Left colon (tissue), 2 donors: ENCODE results near the gene TWSG1. TPM values are rescaled to one million over a fixed set of nuclear protein-coding genes. Genes with fewer than 3 reads are reported as not detected.
"Not testable (repeated sequence)": the region's sequence is repeated elsewhere in the genome, so short reads cannot be mapped to it uniquely, and the experiment has no call there.

Experiments used
- ATAC-seq: fragments of 200-7000 bp; cut with Tn5 transposase; one replicate; pipeline ENCODE4 v1.9.1; 2020; ENCODE audit warnings: mild to moderate bottlenecking, moderate library complexity
- DNase-seq, 2 donors: peaks; one replicate each; pipeline ENCODE4 v3.0.0-alpha.2; 2020
- intact Hi-C, 2 donors: fragments of 100-400 bp; cut with DNase I in 1 of 2; cut with micrococcal nuclease in 1 of 2; formaldehyde crosslinking; loops; one replicate each; pipeline versions ENCODE4 v1.11.2 to v1.14.0; 2022; cut with DNase I, micrococcal nuclease
- total RNA-seq, 2 donors: library from RNA; stranded (reverse); fragmentation: NEBNext Ultra II Directional; extraction: Animal tissue kit (Norgen Biotek cat#: 25700); gene quantifications; one replicate each; pipeline ENCODE4 v1.2.1, GENCODE V29; 2021
- donor health status: DM: no; HTN: no; CAD: no.
- donor health status: DM: yes; HTN: yes; CAD: no.

TWSG1 gene
- total RNA-seq, 2 donors from 2014 or later = 24.5 to 26.7 TPM

- DNase-seq = peak; percentile 28 to 49
- intact Hi-C loops = no loop called here
Observed at GRCh38 chr18:9333441-9334328, 888 bp upstream of the TWSG1 start.

DNA sequence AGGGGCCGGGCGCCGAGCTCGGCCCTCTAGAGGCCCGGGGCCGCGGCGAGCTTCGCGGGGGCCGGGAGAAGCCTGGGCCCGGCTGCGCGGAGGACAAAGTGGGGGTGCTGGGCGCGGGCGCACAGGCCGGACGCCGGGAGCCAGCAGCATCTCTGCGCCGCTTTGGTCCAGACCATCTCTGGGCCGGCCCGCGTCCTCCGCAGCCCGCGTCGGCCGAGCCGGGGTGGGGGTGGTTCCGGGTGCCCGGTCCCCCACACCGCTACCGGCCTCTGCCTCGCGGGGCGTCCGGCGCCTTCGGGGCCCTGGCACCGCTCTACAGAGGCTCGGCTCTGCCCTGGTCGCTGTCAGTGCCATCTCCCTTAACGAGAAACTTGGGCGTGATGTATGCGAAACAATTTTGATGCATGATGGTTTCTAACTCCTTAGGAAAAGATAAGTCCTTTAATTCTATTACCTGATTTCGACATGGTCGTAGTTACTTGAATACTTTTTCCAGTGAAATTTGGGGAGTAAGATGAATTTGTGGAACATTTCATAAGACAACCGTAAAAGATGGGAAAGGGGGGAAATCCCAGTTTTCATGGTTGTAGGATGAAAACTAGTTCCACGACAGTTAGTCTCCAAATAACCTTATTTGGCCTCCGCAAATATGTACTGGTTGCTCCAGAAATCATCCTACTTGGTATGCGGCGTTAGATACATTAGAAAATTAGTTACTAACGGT is 562 bp downstream of the TWSG1 start:
- ATAC-seq = peak; percentile 61
- intact Hi-C loops = no loop called here
- peak; percentile 33 to 64 for DNase-seq

More at GRCh38 chr18:9333441-9334328, 888 bp upstream of the TWSG1 start:
- peak; percentile 50 for ATAC-seq

DNA sequence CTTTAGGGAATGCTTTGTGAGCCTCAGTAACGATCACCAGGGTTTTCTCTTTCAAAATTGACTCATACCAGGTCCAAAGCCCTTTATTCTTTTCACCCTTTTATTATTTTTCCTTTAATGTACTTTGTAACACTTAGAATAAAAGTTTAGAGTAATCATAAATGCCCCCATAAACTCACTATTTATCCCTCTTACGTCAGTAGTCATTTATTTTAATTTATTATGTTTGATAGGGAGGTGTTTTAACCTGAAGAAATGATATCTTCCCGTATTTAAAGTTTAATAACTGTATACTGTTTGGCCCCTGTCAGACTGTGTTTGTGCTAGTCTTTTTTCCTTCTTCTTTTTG is 1.1 kb downstream of the TWSG1 start:
- DNase-seq (no peak), ATAC-seq (no peak)
- intact Hi-C loops = no loop called here

GRCh38 chr18:9336827-9337226 is 2.3 kb downstream of the TWSG1 start:
- ATAC-seq (no peak), DNase-seq (no peak)
- intact Hi-C loops = no loop called here

DNA sequence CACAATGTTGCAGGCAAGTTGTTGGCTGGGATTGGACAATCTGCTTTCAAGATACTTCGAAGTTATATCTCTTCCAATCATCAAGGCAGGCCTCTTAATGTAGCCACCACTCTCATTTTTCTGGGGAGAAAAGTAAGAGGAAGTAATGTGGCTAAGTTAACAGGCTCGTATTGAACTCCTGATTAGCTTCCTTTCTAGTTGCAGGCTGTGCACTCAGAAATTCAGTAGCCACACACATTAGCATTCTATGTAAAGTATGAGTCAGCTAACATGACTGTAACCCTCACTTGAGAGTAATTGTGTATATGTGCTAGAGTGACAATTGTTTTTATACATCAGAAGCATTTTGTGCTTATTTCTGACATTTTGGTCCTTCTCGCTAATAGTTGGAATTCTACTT is 3.3 kb downstream of the TWSG1 start:
- DNase-seq (no peak), ATAC-seq (no peak)
- intact Hi-C loops = no loop called here

GRCh38 chr18:9340472-9340871 is 5.9 kb downstream of the TWSG1 start:
- ATAC-seq (no peak), DNase-seq (no peak)
- intact Hi-C loops = no loop called here

DNA sequence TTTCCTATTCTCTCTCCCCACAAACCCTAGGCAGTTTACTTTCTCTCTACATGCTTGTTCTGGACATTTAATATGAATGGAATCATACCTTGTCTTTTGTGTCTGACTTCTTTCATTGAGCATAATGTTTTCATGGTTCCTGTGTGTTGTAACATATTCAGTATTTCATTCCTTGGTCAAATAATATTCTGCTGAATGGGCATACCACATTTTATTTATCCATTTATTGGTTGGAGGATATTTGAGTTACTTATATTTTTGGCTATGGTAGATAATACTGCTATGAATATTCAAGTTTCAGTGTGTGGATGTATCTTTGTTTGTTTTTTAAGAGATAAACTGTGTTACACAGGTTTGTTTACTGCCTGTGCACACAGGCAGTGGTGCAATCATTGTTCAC is 9.0 kb downstream of the TWSG1 start:
- DNase-seq = no peak
- no peak for ATAC-seq
- intact Hi-C loops = no loop called here

DNA sequence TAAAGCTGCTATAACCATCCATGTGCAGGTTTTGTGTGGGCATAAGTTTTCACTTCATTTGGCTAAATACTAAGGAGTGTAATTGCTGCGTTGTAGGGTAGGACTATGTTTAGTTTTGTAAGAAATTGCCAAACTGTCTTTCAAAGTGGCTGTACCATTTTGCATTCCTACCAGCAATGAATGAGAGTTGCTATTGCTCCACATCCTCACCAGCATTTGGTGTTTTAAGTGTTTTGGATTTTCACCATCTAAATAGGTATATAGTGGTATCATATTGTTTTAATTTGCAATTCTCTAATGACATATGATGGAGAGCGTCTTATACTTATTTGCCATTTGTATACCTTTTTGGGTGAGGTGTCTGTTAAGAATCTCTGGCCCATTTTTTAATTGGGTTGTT is 12.2 kb downstream of the TWSG1 start:
- intact Hi-C loops = no loop called here
- no peak for DNase-seq
- ATAC-seq = no peak

DNA sequence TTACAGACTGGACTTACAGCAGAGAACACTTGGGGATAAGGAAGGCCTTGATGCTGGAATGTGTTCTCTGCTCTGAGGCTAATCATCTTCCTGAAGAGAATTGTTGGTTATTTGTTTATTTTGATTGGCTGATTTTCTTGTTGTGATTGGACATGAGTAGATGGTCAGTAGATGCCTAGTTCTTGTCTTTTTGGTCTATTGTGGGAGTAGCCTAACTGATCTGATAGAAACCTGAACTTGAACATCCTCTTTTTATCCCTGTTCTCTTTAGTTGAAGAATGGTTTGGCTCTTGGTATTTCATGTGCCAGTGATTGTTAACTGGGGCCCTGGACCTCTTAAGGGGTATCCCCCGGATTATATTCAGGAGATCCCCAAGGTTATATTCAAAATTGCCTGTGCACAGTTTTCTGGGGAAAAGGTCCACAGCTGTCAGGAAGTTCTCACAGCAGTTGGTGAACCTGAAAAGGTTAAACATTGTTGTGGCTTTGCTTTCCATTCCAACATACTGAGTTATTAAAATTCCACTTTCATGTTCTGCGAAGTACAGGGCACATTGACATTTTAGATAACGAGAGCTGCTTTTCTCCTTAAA is 13.6 kb downstream of the TWSG1 start:
- intact Hi-C loops = no loop called here
- ATAC-seq = no peak
- DNase-seq = no peak

GRCh38 chr18:9348766-9349165 is 14.2 kb downstream of the TWSG1 start:
- intact Hi-C loops = no loop called here
- ATAC-seq (no peak), DNase-seq (no peak)

DNA sequence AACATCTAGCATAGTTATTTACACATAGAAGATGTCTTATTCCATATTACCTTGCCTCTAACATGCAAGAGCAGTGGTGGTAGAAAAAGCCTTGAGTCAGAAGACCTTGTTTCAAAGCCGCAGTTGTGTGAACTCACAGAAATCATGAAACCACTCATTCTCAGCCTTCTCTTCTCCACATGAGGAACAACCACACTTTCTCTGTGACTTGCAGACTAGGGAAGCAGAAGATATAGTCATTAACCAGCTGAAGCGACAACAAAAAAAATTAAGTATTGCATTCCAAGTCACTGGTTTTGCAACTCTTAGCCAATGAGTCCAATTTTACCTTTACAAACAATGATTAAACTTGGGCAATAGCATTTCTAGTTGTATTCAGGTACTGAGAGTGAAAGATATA is 19.0 kb downstream of the TWSG1 start:
- no peak for ATAC-seq
- intact Hi-C loops = no loop called here

GRCh38 chr18:9354256-9354655 is 19.7 kb downstream of the TWSG1 start:
- intact Hi-C loops = no loop called here
- DNase-seq = no peak
- ATAC-seq = no peak

More for the DNA sequence above, 19.0 kb downstream of the TWSG1 start:
- no peak for DNase-seq

DNA sequence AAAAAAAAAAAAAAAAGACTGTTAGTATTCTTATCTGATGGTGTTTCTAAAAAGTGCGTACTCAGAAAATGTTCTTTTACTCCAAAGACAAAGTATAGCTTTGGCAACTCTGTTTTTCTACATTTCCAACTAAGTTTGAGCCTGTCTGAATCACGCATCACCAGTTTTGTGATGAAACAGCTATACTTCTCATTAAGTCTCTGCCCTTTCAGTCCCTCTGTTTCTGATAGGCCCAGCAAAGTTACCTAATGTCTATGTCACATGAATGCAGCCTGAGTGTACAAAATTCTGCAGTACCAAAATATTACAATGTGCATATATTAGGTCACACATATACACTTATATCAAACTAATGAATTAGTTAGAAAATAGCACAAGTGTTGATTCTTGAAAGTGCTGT is 22.4 kb downstream of the TWSG1 start:
- no peak for ATAC-seq
- no peak for DNase-seq
- intact Hi-C loops = no loop called here

GRCh38 chr18:9359796-9360195 is 25.2 kb downstream of the TWSG1 start:
- DNase-seq (no peak), ATAC-seq (no peak)
- intact Hi-C loops = no loop called here

GRCh38 chr18:9361191-9361590 is 26.6 kb downstream of the TWSG1 start:
- intact Hi-C loops = no loop called here
- no peak for DNase-seq
- no peak for ATAC-seq

DNA sequence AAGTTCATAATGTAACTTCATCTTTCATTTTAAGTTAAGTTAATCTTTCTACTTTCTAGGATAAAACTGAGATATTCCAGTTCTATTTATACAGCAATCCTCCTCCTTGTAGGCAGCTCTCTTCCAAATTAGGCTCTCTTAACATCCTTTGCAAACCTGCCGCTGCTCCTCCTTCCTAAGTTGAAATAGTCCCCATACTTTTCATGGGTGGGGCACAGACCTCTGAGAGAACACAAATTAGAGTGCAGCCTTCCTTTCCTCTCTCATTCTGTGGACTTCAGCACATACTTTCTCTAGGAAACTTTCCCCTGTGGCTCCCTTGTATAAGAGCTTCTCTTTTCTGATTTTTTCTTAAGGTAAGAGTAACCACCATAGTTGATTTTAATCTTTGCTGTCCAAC is 28.3 kb downstream of the TWSG1 start:
- ATAC-seq = peak; percentile 31
- no peak for DNase-seq
- intact Hi-C loops = no loop called here

- intact Hi-C loops = no loop called here
- ATAC-seq (no peak), DNase-seq (no peak)
Observed at GRCh38 chr18:9364242-9364641, 29.7 kb downstream of the TWSG1 start.

DNA sequence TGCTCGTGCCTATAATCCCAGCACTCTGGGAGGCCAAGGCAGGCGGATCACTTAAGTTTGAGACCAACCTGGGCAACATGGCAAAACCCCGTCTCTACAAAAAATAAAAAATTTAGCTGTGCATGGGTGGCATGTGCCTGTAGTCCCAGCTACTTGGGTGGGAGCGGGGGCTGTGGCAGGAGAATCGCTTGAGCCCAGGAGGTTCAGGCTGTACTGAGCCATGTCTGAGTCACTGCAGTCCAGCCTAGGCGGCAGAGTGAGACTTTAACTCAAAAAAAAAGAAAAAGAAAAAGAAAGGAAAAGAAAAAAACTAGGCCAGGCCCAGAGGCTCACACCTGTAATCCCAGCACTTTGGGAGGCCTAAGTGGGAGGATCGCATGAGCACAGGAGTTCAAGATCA is 30.8 kb downstream of the TWSG1 start:
- ATAC-seq = no peak
- intact Hi-C loops = no loop called here

DNA sequence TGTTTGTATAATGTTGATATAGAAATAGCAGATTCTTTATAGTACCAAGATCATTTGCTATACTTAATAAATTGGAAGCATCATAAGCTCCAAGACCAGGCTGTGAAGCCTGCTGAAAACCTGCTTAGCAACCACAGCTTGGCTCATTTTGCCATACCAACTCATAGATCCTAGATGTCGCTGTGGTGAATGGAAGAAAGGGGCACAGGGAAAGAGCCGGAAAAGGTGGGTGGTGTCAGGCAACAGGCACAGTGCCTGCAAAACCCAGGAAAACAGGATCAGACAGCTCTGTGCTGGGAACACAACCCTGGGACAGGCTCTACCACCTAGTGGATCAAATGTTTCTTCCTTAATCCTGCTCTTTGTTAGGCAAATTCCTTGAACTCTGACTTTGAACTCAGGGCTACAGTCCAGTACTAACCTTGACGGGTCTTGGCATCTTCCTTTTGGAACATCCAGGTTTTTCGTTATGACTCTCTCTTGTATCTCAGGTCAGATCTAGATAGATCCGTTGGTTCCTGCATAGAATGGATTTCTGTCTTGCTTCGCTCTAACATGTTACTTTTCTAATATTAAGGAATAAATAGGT is 31.6 kb downstream of the TWSG1 start:
- intact Hi-C loops = no loop called here
- DNase-seq (peak; percentile 20 to 30), ATAC-seq (peak; percentile 87)

More for the DNA sequence above, 30.8 kb downstream of the TWSG1 start:
- DNase-seq = no peak

DNA sequence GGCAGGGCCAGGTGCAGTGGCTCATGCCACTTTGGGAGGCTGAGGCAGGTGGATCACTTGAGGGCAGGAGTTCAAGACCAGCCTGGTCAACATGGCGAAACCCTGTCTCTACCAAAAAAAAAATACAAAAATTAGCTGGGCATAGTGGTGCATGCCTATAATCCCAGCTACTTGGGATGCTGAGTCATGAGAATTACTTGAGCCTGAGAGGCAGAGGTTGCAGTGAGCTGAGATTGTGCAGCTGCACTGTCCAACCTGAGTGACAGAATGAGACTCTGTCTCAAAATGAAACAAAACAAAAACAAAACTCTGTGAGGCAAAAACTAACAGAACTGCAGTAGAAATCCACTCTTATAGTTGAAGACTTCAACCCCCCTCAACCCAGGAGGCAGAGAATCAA is 38.7 kb downstream of the TWSG1 start:
- ATAC-seq, intact Hi-C loops, DNase-seq: not testable (repeated sequence)
